NB4 (cell line): ENCODE results near the gene CCDC28B.

Source experiments
- MAX ChIP-seq: IDR thresholded peaks from 2 replicates; pipeline ENCODE4 v1.6.1; 2011; ENCODE audit warnings: low read depth, low read length
- POLR2A ChIP-seq: IDR thresholded peaks from 2 replicates; pipeline ENCODE4 v1.6.1; 2011; ENCODE audit warnings: mild to moderate bottlenecking; ENCODE audit not compliant: insufficient read length; ENCODE audit errors: extremely low read depth
- TF ChIP-seq, protein P1 (sequence below): IDR thresholded peaks from one replicate; pipeline ENCODE4 v1.5.1; 2012; ENCODE audit warnings: low read depth, low read length

- TF ChIP-seq MAX, result no peak
- TF ChIP-seq, protein P1, sequence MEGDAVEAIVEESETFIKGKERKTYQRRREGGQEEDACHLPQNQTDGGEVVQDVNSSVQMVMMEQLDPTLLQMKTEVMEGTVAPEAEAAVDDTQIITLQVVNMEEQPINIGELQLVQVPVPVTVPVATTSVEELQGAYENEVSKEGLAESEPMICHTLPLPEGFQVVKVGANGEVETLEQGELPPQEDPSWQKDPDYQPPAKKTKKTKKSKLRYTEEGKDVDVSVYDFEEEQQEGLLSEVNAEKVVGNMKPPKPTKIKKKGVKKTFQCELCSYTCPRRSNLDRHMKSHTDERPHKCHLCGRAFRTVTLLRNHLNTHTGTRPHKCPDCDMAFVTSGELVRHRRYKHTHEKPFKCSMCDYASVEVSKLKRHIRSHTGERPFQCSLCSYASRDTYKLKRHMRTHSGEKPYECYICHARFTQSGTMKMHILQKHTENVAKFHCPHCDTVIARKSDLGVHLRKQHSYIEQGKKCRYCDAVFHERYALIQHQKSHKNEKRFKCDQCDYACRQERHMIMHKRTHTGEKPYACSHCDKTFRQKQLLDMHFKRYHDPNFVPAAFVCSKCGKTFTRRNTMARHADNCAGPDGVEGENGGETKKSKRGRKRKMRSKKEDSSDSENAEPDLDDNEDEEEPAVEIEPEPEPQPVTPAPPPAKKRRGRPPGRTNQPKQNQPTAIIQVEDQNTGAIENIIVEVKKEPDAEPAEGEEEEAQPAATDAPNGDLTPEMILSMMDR, result no peak
- TF ChIP-seq POLR2A, result no peak
Observed at GRCh38 chr1:32163405-32163804, 37.0 kb upstream of the CCDC28B start.
